ENCODE data around the gene DPYSL5.

Gene DPYSL5

DNA sequence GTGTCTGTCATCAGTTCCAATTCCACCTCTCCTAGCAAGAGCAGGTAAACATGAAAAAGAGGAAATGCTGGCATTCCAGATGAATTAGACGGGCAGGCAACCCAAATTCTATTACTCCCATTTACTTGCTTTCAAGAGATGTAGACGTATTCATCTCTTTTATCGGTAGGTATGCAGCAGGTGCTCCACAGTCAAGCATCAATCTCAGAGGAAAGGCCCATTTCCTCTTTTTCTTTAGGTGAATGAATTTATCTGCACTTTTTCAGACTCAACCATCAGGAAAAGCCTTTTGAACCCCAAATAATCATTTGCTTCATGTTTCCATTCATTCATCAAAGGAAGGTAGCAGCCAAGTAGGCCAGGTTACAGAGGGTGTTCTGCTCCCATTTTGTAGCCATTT is 27.9 kb downstream of the DPYSL5 start:
- no peak for TF ChIP-seq POLR2AphosphoS5 (IDR thresholded peaks at IDR 0.05; ENCODE audit: low read depth, low read length)
- no peak for TF ChIP-seq FOXP2 (optimal IDR thresholded peaks at IDR 0.05; ENCODE audit: borderline replicate concordance, extremely low read depth, extremely low read length, insufficient read depth)
- TF ChIP-seq, protein P1, sequence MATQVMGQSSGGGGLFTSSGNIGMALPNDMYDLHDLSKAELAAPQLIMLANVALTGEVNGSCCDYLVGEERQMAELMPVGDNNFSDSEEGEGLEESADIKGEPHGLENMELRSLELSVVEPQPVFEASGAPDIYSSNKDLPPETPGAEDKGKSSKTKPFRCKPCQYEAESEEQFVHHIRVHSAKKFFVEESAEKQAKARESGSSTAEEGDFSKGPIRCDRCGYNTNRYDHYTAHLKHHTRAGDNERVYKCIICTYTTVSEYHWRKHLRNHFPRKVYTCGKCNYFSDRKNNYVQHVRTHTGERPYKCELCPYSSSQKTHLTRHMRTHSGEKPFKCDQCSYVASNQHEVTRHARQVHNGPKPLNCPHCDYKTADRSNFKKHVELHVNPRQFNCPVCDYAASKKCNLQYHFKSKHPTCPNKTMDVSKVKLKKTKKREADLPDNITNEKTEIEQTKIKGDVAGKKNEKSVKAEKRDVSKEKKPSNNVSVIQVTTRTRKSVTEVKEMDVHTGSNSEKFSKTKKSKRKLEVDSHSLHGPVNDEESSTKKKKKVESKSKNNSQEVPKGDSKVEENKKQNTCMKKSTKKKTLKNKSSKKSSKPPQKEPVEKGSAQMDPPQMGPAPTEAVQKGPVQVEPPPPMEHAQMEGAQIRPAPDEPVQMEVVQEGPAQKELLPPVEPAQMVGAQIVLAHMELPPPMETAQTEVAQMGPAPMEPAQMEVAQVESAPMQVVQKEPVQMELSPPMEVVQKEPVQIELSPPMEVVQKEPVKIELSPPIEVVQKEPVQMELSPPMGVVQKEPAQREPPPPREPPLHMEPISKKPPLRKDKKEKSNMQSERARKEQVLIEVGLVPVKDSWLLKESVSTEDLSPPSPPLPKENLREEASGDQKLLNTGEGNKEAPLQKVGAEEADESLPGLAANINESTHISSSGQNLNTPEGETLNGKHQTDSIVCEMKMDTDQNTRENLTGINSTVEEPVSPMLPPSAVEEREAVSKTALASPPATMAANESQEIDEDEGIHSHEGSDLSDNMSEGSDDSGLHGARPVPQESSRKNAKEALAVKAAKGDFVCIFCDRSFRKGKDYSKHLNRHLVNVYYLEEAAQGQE (IDR thresholded peaks at IDR 0.05; ENCODE audit: insufficient read depth in 1 of 2, low read depth in 2 of 2, low read length in 2 of 2) = no peak
- no peak for TF ChIP-seq SIN3A (IDR thresholded peaks at IDR 0.05; ENCODE audit: borderline replicate concordance, insufficient read depth, low read length)
- TF ChIP-seq TAF1 (IDR thresholded peaks at IDR 0.05; ENCODE audit: borderline replicate concordance, insufficient read depth, low read length) = no peak

DNA sequence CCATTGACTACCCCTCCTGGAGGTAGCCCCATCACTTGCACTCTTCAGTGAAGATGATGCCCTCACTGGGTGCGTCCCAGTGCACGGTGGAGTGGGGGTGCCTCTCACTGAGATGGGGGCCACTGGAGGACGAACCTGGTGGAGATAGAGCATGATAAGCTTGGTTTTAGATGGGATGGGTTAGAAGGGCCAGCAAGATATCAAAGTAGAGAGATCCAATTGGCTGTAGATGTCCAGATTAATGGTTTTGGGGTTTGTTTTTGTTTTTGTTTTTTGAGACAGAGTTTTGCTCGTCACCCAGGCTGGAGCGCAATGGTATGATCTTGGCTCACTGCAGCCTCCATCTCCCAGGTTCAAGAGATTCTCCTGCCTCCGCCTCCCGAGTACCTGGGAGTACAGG is 28.3 kb downstream of the DPYSL5 start:
- TF ChIP-seq, protein P1 (IDR thresholded peaks at IDR 0.05; ENCODE audit: insufficient read depth in 1 of 2, low read depth in 2 of 2, low read length in 2 of 2) = no peak

DNA sequence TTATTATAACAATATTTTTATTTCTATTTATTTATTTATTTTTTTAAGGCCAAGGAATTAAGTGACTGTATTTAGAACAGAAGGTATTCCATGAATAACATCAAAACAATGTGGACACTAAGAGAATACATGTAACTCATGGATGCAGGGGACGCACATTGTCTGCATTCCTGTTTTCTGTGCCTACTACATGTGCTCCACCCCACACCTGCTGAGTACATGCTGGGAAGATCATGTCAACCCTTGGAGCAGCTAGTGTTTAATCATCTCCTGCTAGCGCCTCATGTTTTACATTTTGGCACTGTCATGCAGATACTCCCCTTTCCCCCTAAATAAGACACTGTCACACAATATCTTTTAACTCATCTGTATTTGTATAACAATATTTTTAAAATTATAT is 29.3 kb downstream of the DPYSL5 start:
- TF ChIP-seq FOXP2 (optimal IDR thresholded peaks at IDR 0.05; ENCODE audit: borderline replicate concordance, extremely low read depth, extremely low read length, insufficient read depth) (no peak), SIN3A (IDR thresholded peaks at IDR 0.05; ENCODE audit: borderline replicate concordance, insufficient read depth, low read length) (no peak), POLR2AphosphoS5 (IDR thresholded peaks at IDR 0.05; ENCODE audit: low read depth, low read length) (no peak), TAF1 (IDR thresholded peaks at IDR 0.05; ENCODE audit: borderline replicate concordance, insufficient read depth, low read length) (no peak)
- TF ChIP-seq, protein P1 (IDR thresholded peaks at IDR 0.05; ENCODE audit: insufficient read depth in 1 of 2, low read depth in 2 of 2, low read length in 2 of 2) = no peak

DNA sequence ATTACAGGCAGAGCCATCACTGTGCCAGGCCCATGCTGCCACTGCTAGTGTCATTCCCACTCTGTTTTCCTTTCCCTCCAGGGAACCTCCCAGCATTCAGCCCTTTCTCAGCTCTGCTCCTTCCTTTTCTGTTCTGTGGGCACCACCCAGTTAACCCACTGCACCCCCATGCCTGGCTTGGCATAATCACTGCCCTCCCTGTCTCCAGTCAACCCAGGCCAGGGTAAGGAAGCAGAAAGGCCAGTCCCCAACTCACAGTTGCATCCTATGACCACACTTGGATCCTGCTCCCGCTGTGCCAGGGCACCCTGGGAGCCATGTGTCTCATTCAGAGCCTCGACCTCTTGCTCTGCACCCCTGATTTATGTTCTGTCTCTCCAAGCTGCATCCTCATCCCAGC is 32.2 kb downstream of the DPYSL5 start:
- TF ChIP-seq POLR2AphosphoS5 (IDR thresholded peaks at IDR 0.05; ENCODE audit: low read depth, low read length) (no peak), SIN3A (IDR thresholded peaks at IDR 0.05; ENCODE audit: borderline replicate concordance, insufficient read depth, low read length) (no peak), TAF1 (IDR thresholded peaks at IDR 0.05; ENCODE audit: borderline replicate concordance, insufficient read depth, low read length) (no peak), FOXP2 (optimal IDR thresholded peaks at IDR 0.05; ENCODE audit: borderline replicate concordance, extremely low read depth, extremely low read length, insufficient read depth) (no peak)
- TF ChIP-seq, protein P1 (IDR thresholded peaks at IDR 0.05; ENCODE audit: insufficient read depth in 1 of 2, low read depth in 2 of 2, low read length in 2 of 2) = no peak

DNA sequence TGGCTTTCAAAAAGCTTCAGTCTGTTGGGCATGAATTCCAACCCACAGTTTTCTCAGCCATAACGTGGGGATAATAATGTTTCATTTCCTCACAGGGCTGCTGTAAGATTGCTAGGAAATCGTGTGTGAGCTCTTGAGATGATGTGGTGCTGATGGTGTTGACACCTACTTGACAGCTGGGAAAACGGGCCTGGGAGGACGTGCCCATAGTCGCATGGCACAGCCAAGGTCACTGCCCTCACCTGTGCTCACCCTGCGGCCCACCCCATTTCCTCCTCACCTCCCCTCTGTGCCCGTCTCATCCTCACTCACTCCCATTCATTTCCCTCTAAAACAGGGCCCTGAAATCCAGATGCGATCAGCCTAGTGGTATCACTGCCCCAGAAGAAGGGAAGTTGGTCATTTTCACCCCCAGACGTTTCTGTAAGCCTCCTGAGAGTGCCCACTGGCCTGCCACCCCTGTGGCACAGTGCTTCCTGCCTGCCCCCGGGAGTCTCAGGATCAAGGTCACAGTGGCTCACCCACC is 33.0 kb downstream of the DPYSL5 start:
- no peak for TF ChIP-seq TAF1 (IDR thresholded peaks at IDR 0.05; ENCODE audit: borderline replicate concordance, insufficient read depth, low read length)
- TF ChIP-seq SIN3A (IDR thresholded peaks at IDR 0.05; ENCODE audit: borderline replicate concordance, insufficient read depth, low read length) = no peak
- no peak for TF ChIP-seq FOXP2 (optimal IDR thresholded peaks at IDR 0.05; ENCODE audit: borderline replicate concordance, extremely low read depth, extremely low read length, insufficient read depth)
- TF ChIP-seq, protein P1 (IDR thresholded peaks at IDR 0.05; ENCODE audit: insufficient read depth in 1 of 2, low read depth in 2 of 2, low read length in 2 of 2) = no peak
- TF ChIP-seq POLR2AphosphoS5 (IDR thresholded peaks at IDR 0.05; ENCODE audit: low read depth, low read length) = no peak

Measured in PFSK-1 (cell line).